Measurements from ENCODE around the gene MAGEF1.

- TF ChIP-seq POLR2A (IDR thresholded peaks at IDR 0.05): no peak
- TF ChIP-seq POLR2AphosphoS5 (IDR thresholded peaks at IDR 0.05): no peak
- TF ChIP-seq CTCF (IDR thresholded peaks at IDR 0.05): no peak
These were observed 8.2 kb downstream of the MAGEF1 start for GRCh38 chr3:184703657-184704056.

All from transverse colon (tissue), 4 donors.